Lung microvascular endothelial cell (primary cell): ENCODE measurements around the gene IGF2BP3. TPM values are rescaled to one million over a fixed set of nuclear protein-coding genes. Genes with fewer than 3 reads are reported as not detected.

Experiments
- DNase-seq, 2 donors: peaks; one replicate each; pipeline versions ENCODE4 v3.0.0 to v3.0.0-alpha.2; 2010; ENCODE audit warnings: low read depth in 2 of 2
- total RNA-seq: library from RNA; depleted of rRNA; stranded (reverse); fragments of >200 nt; gene quantifications from 2 replicates; pipeline ENCODE4 v1.2.1, GENCODE V29; 2014

IGF2BP3 gene
- total RNA-seq, 1 donor from 2014 or later = 6.0 TPM

DNA sequence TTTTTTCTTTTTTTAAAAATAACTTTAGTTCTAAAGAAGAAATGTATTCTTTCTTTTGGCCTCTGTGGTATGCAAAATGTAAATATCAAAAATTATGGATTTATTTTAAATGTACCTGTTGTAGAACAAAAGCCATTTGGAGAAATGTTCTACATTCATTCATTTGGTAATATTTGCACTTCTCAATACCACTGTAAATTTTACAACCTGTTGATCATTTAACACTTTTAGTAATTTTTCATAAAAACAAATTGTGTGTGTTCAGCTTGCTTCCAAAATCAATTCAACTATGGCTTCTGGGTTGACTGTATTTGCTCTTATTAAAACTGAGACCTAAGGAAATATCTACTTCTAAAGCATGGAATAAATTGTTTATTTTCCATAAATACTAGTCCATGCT is 2.3 kb upstream of the IGF2BP3 start:
- DNase-seq = no peak

DNA sequence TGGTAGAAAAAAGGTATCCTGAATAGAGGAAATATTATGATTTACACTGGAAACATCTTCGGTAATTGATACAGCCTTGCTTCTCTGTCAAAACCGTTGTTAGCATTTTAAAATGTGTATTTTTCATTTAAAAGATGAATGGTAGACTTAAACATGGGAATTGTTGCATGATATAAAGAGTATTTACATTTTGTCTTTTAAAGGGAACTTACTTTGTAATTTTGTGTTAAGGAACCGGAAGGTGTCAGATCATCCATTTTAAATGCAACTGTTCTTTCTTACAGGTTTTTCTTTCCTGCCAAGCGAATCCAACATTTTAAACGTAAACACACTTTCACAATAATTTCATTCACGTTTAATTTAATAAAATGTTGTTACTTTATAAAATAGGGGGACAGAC is 1.8 kb upstream of the IGF2BP3 start:
- DNase-seq = no peak

DNA sequence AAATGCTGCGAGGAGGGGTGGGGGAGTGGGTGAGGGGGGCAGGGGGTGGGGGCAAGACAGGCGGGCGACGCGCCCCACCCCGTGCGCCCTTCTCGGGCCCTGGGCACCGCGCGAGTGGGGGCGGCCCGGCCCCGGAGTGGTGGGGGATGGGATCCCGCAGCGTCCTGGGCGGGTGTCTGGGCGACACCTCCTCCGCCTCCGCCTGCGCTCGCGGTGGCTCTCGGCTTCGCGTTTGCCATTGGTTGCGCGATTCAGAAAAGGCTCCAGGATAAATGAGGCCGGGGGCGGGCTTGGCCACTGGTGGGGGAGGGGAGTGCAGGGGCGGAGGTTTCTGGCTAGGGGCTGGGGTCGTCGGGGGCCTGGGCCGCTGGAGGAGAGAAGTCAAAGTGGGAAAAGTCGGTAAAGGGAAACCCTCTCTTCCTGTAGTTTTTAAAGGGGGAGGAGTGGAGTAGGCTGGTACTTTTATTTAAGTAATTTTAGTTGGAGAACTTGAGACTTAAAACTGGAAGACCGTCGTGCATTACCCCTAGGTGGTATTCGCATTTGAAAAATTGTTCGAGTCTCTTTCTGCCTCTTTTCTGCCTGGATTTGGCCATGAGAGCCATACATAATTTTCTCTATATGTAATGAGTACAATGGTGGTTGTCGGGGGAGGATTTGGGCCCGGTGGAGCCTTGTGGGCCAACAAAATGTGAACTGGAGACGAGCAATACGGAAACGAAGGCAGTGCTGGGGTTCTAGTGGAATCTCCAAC is 992 bp upstream of the IGF2BP3 start:
- DNase-seq = peak; percentile 47 to 69

DNA sequence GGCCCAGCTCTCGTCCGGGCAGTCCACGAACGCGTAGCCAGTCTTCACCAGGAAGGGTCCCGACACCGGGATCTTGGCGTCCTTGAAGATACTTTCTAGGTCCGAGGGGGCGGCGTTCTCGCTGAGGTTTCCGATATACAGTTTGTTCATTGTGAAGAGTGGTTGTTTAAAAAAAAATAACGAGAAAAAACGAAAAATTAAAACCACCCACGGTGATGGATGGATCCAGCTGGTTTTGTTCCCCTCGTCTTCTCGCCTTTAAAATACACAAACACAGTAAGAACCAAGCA is 385 bp downstream of the IGF2BP3 start:
- DNase-seq = no peak

DNA sequence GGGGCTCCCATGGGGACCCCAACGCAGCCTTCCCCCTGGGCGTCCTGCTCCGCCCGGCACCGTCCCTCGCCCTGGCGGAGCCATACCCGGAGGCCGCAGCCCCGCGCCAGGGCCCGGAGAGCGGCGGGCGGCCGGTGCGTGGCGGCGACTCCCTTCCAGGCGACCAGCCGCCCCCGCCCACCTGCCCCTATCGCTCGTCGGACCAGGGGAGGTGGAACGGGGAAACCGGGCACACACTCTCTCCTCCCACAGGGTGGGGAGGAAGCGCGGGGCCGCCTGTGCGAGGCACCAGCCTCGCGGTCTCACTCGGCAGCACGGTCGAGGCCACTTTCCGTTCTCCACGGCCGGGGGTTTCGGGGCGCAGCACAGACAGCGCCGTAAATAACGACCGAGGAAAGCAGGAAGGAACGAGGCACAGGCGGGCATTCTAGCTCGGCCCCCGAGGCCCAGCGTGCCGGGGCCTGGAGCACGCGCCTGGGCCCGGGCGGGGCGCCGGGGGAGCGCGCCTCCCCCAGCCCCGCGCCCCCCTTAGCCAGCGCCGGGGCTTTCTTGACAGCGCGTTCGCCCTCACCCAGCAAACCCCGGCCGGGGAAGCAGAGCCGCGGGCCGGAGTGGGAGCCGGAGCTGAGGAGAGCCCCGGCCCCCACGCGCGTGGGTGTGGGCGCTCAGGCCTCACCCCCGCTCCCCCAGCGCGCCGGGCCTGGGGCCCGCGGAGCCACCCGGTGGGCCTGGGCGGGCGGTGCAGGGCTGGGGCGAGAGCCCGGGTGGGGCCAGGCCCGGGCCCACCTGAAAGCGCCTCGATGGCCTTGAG is 936 bp downstream of the IGF2BP3 start:
- DNase-seq = peak; percentile 49 to 52

DNA sequence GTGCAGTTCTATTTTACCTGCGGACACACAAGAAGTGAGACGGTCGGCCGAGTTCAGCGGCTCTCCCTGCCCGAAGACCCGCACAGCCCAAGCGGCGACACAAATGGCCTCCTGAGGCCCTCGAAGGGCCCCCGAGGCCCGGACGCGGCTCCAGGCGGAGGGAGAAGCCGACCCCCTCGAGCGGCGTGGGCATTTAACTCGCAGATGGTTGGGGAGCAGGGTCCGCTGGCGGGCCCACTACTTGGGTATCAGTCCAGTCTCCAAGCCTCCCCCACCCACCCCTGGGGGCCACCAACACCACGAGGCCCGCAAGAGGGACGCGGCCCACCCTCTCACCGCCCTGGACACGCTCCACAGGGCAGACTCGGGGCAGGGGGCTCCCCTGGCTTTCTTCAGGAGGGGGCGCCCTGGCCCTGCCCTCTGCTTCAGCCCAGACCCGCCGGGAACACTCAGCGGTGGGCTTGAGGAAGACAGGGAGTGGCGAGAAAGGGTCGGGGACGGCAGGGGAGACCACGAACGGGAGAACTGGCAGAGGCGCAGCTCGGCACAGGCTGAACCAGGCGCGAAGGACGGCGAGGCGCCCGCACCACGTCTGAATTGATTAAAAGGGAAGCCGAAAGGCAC is 1.7 kb downstream of the IGF2BP3 start:
- DNase-seq = peak; percentile 29 to 32

DNA sequence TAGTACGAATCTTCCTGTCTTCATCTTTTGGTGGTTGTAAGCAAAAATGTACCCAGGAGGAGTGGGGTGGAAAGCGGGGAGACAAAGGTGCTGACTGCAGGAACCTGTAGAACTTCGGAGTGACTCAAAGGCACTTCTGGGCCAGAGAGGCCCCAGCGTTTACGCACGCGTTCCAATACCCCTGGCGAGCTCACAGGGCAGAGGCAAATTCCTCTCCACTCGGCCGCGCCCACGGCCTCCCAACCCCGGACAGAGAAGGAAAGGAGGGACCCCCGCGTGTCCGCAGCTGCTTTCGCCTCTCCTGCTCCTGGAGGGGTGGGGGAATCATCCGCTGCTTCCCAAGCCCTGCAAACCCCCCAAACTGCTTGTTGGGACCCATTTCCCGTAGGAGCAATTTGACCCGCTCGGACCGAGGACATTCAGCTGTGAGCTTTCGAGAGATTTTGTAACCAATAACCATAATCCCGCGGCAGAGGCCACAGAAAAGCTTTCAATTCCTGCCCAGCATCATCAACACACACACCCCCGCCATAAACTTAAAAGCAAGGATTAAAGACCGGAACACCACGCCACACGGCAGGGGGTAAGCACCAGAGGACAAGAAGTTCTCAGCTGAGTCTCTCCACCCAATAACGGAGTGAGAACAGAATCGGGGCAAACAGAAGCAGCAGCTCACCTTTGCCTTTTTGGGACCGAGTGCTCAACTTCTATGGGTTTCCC is 2.3 kb downstream of the IGF2BP3 start:
- peak; percentile 41 to 54 for DNase-seq

DNA sequence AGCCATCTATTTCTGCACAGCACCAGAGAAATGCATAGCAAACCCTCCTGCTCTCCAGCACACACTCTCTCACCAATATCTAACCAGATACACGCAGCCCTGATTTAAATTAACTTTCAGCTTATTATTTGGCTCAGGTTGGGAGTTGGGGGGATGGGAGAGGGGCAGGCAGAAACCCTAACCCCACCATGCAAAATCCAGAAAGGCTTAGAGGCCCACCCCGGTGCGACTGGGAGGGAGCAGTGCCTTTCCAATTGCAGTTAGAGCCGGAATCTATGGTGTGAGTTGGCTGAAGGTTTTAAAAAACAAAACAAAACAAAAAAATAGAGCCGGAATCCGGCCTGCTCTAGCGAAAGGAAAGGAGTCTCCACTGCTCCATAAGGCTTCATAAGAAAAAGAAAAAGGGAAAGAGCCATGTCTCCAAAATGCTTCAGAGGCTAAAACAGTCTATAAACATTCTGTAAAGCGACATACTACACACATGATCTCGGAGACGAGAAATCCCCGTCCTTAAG is 2.9 kb downstream of the IGF2BP3 start:
- peak in 1 of 2 donors; percentile 9 for DNase-seq

DNA sequence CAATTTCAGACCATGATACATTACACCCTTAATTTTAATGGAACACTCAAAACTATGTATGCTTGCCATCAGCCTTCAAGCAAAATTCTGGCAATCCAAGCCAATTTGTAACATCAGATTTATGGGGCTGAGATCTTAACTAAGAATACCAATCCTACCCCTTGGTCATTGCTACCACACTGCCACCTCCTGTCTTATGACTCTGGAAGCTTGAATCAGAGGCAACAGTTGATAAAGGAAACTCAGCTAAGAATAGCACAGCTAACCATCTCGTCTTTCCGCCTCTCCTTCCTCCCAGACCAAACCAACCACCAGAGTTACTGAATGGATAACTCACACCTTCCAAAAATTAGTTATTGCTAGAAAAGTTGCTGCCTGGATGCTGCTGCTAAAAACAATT is 7.4 kb downstream of the IGF2BP3 start:
- peak; percentile 56 to 86 for DNase-seq

DNA sequence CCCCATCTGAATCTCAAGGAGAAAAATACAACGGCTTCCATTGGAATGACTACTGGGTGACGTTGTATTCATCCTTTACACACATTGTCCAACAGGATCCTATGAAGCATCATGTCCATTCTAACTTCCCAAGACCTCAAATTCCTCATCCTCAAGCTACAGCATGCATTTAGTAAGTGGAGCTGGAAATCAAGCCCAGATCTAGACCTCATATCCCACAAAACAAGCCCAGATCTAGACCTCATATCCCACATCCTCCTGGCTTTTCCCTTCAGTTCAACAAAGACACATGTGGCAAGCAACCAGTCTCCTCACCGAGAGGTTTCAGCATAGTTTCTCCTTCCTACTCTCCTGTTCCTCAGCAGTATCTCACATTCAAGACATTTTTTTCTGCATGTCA is 12.2 kb downstream of the IGF2BP3 start:
- DNase-seq = no peak

DNA sequence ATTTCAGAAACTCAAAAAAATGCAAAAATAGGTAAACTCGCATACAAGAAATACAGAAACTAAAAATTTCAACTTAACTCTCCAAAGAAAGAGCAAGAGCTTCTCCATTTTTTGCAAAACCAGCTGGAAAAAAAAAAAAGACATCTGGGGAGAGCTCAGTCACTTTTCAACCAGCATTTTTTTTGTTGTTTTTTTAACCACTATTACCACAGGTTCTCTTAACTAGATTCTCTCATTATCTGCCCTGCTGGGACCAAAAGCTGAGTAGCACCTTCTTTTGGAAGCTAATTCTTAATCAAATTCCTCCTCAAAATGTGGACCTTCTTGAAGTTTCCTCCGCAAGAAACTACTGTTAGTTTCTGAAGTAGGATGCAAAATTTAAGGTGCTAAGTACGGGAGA is 14.2 kb downstream of the IGF2BP3 start:
- DNase-seq = no peak

DNA sequence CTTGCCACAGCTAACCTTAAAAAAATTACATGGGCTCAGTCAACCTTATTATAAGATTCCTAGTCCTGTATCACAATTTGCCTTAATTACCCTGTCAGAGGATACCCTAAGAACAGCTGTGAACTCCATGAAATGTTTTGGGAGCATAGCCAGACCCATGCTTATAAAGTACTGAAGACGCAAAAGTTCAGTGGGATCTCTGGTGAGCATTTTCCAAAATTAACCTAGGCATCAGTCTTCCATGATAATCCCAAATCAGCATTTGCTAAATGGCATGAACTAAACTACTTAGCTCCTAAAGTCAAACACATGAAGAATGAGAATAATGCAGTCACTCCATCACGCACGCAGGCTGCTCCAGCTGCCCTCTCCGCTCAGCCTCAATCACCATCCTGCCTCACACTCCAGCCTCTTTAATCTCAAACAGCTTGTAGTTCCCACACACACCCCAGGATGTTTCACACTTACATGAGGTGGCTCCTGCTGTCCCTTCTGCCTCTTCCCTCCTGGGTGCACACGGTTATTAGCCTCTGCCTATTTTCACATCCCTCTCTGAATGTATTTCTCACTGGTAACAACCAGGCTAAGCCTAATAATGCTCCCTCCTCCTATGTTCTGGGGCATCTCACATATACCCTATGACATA is 15.3 kb downstream of the IGF2BP3 start:
- no peak for DNase-seq

DNA sequence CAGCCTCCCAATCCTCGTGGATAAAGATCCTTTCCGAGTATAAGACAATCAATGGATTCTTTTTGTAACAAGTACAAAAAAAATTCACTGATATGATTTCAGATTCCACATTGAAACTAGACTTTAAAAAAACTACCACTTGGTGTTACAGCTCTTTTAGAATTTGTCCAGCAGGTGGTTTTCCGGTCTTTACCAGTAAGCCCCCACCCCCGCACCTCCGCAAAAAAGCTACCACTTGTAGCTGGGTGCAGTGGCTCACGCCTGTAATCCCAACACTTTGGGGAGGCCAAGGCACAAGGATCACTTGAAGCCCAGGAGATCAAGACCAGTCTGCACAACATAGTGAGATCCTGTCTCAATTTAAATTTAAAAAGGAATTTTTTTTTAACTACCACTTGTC is 19.8 kb downstream of the IGF2BP3 start:
- no peak for DNase-seq

DNA sequence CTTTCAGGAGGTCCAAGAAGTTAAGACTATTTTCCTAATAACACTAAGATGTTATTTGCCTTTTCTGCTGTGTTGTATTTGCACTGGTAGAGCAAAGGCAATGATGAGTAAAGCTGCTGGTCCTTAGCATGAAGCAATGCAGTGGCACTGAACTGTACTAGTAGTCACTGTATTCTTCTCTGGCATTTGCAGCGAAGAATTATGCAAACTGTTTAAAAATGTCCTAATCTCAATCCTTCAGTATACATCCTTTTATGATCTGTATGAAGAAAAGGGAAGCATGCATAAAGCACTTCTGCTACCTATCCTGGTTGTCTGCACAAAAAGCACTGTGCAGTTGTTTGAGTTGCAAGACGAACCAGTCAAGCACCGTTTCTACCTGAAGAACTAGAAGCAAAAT is 20.4 kb downstream of the IGF2BP3 start:
- no peak for DNase-seq

DNA sequence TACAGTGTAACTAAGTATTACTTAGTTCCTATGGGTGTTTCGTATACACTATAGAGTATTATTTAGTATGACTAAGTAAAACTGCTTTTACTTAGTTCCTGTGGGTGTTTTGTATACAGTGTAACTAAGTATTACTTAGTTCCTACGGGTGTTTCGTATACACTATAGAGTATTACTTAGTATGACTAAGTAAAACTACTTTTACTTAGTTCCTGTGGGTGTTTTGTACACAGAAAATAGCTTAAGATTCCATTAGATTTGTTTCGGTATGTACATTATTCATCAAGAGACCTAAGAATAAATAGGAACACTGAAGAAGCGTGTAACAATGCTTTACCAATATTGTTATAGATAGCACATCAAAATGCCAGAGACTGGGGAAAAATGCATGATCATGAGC is 25.0 kb downstream of the IGF2BP3 start:
- peak in 1 of 2 donors; percentile 17 for DNase-seq

DNA sequence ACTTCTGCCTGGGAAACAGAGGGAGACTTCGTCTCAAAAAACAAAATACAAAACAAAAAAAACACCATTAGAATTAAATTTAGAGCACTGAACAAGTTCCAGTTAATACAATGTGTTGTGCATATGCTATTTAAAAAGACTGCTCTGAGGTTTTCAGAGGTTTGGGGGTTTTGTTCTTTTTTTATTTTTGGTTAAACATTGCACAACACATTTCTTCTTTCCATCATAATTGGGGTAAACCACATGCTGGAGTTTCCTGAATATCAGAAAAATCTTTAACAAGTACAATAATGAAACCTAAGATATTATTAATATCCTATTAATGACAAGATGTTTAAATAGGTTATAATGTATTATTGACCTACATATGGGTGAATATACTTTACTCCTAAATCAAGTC is 26.3 kb downstream of the IGF2BP3 start:
- no peak for DNase-seq

DNA sequence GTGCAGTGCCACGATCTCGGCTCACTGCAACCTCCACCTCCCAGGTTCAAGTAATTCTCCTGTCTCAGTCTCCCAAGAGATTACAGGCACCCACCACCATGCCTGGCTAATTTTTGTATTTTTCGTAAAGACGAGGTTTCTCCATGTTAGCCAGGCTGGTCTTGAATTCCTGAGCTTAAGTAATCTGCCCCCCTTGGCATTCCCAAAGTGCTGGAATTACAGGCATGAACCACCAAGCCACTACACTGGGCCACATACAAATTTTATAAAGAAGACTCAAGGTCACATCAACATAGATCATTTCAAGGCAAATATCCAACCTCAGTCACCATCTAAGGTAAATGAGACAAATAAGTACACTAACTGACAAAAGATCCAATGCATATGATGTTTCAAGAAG is 32.1 kb downstream of the IGF2BP3 start:
- no peak for DNase-seq

DNA sequence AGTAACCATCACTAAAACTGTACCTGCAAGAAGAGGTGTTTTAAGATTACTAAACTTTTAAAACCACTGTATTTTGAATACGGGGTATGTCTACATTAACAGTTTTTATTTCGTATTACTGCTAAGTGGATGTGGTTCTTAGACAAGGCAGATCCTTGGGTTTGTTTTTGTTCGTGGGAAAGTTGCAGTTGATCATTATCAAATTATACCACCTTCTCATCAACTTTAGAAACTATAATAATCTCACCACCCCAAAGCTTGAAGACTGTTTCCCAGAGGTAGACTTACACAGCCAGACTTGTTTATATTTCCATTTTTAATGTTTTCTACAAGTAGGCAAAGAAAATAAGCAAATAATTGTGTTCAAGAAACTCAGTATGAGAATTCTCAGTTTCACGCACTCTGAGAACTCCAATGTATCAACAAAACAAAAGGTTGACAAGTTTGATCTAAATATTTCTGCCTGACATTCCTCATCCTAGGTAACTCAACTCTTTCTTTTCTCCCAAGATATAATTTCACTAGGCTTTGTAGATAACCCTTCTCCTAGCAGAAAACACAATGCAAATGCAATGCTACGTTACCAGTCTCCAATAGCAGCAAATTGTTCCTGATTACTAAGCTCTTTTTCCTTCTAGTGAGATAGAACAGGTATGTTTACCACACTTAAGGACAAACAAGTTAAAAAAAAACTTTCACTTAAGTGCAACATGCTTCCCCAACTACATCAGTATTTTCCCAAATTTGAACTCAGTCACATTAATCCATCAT is 36.0 kb downstream of the IGF2BP3 start:
- DNase-seq = no peak

DNA sequence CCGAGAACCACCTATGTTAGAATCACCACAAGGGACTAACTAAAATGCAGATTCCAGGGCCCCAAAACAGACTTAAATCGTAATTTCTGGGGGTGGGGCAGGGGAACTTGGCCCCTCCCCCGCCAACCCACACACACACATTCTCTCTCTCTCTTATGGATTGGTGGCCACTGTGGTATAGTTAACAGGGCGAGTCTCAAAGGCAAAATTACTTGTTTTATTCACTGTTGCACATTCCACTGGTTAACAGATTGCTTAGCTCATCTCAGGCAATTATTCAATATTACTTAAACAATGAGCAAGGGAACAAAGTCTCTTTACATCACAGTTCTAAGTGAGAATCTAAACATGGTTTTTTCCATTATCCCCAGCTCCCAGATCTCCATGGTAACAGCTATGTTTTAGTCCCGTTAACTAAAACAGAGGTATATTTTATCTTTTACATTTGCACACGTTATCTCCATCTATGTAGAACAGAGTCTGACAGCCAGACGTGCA is 38.5 kb downstream of the IGF2BP3 start:
- no peak for DNase-seq

DNA sequence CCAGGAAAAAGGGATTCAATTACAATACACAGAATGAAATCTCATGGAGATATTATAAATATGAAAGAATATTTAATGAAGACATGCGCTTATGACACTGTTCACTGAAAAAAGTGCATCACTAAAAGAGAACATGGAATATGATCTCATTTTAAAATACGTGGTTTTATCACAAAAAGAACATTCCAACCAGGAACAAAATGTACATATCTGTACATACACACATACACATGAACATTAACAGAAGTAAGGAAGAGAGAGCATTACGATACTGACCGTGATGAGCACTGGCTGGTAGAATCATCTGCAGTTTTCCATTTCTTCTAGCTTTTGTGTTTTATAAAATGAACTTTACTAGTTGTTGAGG is 39.4 kb downstream of the IGF2BP3 start:
- DNase-seq = no peak
